HG03175 (cell line): Measurements from ENCODE around the gene MYO5A.
"Not testable (repeated sequence)": the region's sequence is repeated elsewhere in the genome, so short reads cannot be mapped to it uniquely, and the experiment has no call there.

Experiments
- ATAC-seq: cut with Tn5 transposase; IDR thresholded peaks from one replicate; pipeline ENCODE4 v1.9.1; 2021; ENCODE audit warnings: mild to moderate bottlenecking, moderate library complexity; ENCODE audit not compliant: unreplicated experiment

Gene MYO5A

GRCh38 chr15:52509500-52510245, 19.0 kb downstream of the MYO5A start:
- ATAC-seq, result no peak

GRCh38 chr15:52506549-52506948, 22.1 kb downstream of the MYO5A start:
- ATAC-seq, result no peak

- ATAC-seq, result no peak
These were observed 23.5 kb downstream of the MYO5A start for GRCh38 chr15:52505151-52505550.

GRCh38 chr15:52503788-52504496, 24.7 kb downstream of the MYO5A start:
- peak; percentile 83 for ATAC-seq

GRCh38 chr15:52502608-52503007, 26.1 kb downstream of the MYO5A start:
- no peak for ATAC-seq

GRCh38 chr15:52499506-52499905, 29.2 kb downstream of the MYO5A start:
- ATAC-seq, result no peak

- ATAC-seq, result no peak
These were observed 30.0 kb downstream of the MYO5A start for GRCh38 chr15:52498706-52499105.

GRCh38 chr15:52496776-52497470, 31.8 kb downstream of the MYO5A start:
- no peak for ATAC-seq

- no peak for ATAC-seq
These were observed 32.5 kb downstream of the MYO5A start for GRCh38 chr15:52496175-52496574.

- ATAC-seq, result no peak
These were observed 33.6 kb downstream of the MYO5A start for GRCh38 chr15:52495125-52495524.

GRCh38 chr15:52493968-52494367, 34.7 kb downstream of the MYO5A start:
- ATAC-seq, result no peak

GRCh38 chr15:52492132-52492531, 36.5 kb downstream of the MYO5A start:
- ATAC-seq, result no peak

GRCh38 chr15:52491472-52491871, 37.2 kb downstream of the MYO5A start:
- no peak for ATAC-seq

- not testable (repeated sequence) for ATAC-seq
These were observed 39.2 kb downstream of the MYO5A start for GRCh38 chr15:52489430-52489829.

- ATAC-seq, result no peak
These were observed 39.9 kb downstream of the MYO5A start for GRCh38 chr15:52488830-52489229.

GRCh38 chr15:52486003-52486996, 42.4 kb downstream of the MYO5A start:
- no peak for ATAC-seq

GRCh38 chr15:52485290-52485689, 43.4 kb downstream of the MYO5A start:
- no peak for ATAC-seq

GRCh38 chr15:52483707-52484106, 45.0 kb downstream of the MYO5A start:
- no peak for ATAC-seq

- ATAC-seq, result peak; percentile 99
These were observed 46.8 kb downstream of the MYO5A start for GRCh38 chr15:52481915-52482314.

GRCh38 chr15:52480990-52481389, 47.7 kb downstream of the MYO5A start:
- ATAC-seq, result no peak

- no peak for ATAC-seq
These were observed 62.0 kb downstream of the MYO5A start for GRCh38 chr15:52466716-52467115.
